ENCODE data around the gene MOCS2.
"Not testable (repeated sequence)": the region's sequence is repeated elsewhere in the genome, so short reads cannot be mapped to it uniquely, and the experiment has no call there.

The MOCS2 gene, protein sequence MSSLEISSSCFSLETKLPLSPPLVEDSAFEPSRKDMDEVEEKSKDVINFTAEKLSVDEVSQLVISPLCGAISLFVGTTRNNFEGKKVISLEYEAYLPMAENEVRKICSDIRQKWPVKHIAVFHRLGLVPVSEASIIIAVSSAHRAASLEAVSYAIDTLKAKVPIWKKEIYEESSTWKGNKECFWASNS

DNA sequence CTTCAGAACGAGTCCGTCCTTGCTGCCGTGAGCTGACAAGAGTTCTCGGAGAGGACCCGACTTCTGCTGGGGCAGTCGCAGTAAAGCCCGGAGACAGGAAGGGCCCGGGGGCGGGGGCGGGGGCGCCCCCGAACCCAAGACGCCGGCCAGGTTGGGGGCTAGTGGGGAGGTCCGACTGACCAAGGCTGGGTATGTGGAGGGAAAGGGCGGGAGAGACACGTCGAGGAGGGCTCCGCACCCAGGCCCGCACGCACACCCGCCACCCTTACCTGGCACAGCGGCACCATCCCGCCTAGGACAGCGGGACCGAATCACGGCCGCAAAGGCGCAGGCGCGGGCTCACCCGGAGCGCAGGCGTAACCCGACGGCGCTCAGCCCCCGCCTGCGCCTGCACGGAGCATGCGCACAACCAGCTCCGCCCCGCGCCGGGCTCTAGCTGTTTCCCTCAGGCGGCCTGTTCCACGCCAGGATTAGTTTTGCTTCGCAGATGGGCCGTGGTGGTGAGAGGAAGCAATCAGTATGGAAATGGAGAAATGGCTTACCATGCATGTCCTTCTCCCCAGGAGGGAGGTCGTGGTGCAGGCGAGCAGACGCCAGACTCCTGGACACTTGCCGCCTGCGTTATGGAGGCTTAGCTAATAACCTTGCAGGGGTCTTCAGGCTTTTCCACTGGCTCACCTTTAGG is at the start of gene MOCS2:
TSS of gene MOCS2 (minus strand) at position 315 of the 685 bp plus-strand sequence. CDS start 2,583 bp downstream, outside the sequence.
- DNase-seq (ENCODE audit: low spot score), result peak; percentile 97

DNA sequence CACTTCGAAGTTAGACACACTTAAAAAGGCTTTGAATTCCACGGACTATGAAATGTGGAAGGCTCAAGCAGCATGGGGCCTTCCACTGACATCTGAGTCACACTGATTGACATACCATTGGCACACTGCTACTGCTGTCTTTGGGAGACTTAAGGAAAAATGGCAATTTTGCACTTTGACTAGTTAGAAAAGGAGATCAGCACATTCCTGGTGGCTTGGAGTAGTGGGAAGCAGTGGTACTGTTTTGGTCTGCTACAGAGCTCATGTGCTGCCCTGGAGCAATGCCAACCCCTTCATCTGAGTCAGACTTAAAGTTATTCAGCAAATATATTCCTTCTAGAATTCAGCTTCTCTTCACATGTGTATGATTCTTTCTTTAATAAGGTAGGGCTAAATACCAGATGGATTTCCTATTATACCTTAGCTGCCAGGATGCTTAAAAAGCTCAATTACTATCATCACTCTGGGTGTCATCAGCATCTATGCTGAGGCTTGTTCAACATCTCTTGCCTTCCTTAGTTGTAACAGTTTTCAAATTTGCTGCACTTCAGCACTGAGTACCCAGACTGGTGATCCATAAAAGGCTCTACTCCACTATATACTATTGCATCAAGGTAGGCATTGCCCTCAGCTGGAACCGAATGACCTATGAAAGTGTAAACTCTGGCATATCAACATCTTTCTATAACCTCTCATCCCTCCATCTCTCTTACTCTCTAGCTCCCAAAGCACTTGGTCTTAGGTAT is 42.3 kb upstream of the MOCS2 start:
- DNase-seq (ENCODE audit: low spot score), result peak; percentile 24

DNA sequence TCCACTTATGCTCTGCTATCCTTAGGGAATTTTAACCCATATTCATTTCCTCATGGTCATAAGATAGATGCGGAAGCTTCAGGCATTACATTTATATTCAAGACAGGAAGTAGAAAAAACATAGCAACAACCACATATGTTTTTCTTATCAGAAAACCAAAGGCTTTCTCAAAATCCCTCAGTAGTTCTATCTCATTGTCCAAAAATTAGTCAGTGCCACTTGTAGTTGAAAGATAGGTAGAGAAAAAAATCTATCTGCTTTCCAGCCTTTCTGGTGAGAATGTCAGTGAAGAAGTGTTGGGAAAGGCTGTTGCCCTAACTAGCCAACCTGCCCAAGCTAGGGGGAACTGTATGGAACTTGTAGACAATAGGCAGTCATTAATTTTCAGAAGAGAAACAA is 23.5 kb upstream of the MOCS2 start:
- no peak for DNase-seq (ENCODE audit: low spot score)

DNA sequence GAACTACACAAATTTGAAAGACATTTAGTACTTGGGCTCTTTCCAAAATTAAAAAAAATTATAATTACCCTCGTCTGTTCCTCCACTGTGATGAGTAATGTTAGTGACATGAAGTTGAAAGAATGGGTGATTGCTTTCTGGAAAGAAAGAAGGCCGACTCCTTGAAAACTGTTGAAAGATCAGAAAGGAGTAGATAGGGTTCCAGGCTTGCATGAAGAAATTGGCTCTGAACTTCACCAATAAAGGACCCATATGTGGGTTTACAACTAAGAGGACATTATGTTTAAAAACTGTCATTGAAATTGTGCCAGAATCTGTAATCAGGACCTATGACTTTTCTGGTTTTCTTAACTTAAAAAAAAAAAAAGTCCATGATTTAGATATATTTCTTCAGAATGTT is 20.7 kb upstream of the MOCS2 start:
- peak; percentile 50 for DNase-seq (ENCODE audit: low spot score)

DNA sequence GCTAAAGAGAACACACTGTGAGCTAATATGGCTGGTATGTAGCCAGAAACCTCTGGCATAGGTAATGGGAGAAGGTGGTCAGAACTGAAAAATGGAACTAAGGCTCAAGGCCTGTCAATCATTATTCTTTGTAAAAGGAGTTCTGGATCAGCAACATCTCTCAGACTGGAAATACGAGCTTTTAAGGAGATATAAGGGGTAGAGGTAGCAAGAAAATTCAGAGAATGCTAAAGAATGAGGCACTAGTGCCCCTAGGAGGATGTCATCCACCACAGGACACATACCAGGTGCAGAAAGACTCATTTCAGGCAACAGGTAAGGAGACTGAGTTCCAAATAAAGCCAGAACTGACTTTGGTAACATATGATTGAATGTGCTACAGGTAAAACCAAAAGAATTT is 18.9 kb upstream of the MOCS2 start:
- DNase-seq (ENCODE audit: low spot score), result no peak

DNA sequence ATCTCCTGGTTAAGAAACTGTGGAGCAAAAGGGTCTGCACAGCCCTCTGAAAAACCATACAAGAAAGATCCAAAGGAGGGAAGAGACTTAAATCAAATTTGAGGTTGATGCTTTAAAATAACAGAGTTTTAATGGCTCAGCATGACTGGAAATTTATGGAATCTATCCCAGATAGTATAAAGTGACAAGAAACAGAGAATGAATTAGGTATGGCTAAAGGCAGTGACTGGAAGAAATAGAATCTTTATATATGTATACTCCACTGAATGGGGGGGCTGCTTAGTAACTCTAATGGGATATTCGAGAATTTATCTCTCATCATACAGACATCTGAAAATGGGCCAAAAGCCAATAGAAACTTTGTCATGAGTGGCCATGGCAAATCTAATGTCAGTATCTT is 17.6 kb upstream of the MOCS2 start:
- DNase-seq (ENCODE audit: low spot score), result no peak

DNA sequence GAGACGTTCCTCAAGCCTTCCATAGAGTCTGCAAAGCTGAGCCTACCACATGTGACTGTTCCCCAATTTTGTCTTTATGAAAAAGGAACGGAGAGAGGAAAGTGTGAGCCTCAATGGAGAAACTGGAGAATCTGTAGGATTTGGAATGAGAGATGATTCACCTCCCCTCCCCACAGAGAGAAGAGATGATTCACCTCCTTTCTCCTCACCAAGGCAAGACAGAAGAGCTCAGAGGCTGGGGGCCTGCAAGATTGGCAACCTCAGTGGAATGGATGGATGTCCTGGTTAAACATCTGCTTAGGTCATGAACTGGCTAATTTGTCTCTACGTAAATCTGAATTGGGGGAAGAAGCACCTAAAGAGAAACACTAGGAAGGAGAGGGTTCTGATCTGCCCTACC is 17.0 kb upstream of the MOCS2 start:
- DNase-seq (ENCODE audit: low spot score), result peak; percentile 45

DNA sequence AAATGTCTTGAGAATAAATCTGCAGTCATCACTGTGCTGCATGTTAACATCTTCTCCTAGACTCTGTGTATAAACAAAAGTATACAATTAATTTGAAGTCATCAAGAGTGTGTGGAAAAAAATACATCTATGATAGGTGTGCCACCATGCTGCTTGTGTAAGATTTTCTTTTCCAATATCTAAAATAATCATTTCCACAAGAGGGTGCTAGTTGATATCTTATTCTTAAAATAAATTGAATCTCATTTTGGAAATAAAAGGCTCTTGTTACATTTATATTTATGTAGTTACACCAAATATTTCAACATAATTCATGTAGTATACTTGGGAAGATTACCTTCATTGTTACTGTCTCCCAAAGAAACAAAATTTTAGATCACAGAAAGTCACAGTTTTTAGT is 14.1 kb upstream of the MOCS2 start:
- no peak for DNase-seq (ENCODE audit: low spot score)

DNA sequence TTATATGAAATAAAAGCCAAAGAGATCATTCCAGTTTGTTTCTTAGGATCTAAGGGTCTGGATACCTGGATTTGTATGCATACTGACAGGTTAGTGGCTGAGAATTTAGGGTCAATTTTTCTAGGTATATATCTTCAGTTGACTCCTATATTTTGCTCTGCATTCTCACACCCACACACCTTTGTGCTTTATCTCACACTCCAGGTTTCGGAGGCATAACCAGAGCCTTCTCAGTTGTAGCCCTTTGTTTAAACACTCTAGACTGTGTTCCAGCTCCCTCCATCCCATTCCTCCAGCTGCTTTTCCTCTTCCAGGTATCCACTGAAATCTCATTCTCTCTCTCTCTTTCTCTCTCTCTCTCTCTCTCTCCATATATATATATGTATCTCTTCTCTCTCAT is 10.6 kb upstream of the MOCS2 start:
- DNase-seq (ENCODE audit: low spot score), result no peak

DNA sequence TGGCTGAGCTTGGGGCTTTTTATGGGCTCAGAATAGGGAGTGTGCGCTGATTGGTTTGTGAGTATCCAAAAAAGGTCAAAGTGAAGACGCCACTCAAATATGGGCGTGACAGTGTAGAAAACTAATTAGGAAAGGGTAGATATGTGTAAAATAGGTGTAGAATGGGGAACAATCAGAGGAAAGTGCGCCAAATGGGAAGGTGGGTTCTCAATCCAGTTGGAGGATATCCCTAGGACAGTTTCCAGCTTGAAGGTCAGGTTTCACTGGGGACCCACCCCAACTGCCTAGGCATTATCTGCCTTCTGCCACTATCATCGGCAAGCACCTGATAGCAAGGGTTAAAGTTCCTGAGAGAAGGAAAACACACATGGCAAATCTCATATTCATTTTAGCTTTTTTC is 9.3 kb upstream of the MOCS2 start:
- DNase-seq (ENCODE audit: low spot score), result no peak

DNA sequence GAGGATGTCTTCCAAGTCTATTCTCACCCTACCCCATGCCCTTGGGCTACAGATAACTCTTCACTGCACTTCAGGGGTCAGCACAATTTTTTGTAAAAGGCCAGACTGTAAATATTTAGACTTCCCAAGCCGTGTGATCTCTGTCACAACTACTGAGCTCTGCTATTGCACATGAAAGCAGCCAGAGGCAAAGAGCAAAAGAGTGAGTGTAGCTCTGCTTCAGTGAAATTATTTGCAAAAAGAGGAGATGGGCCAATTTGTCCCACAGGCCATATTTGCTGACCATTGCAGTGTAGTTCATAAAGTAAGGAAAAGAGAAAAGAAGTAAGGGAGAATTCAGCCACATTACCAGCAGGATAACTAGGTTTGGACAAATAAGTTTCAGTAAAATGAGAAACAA is 7.0 kb upstream of the MOCS2 start:
- no peak for DNase-seq (ENCODE audit: low spot score)

DNA sequence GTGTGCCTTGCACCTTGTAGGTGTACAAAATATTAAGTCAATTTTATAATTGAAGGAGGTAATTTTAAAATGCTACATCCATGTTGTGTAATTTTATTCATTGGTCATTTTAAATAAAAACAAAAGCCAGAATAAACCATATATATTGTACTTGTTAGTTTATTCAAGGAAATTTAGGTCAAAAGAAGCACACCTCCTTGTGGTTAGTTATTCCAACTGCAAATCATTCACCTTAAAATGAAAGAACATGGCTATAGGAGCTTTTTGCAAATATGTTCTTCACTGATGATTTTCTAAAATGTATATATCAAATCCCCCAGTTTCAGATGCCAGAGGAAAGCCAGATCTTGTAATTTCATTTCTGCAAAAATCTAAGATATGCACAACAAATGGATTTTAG is 5.4 kb upstream of the MOCS2 start:
- DNase-seq (ENCODE audit: low spot score), result no peak

DNA sequence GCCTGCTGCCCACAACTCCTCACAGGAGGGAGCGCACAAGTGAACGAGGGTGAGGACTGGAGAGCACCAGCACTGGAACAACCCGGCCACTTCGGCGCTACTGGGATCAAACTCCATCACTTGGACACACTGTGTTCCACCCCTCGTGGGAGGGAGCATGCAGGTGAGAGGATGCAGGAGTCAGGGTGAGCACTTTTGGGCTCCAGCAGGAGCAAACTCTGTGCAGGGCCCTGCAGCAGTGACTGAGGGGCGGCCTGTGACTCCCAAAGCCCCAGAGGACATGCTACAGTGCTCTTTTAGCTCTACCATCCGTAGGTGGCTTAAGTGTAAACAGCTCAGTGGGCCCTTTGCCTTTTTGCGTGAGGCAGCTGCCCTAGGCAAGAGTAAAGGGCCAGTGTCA is 4.4 kb upstream of the MOCS2 start:
- no peak for DNase-seq (ENCODE audit: low spot score)

DNA sequence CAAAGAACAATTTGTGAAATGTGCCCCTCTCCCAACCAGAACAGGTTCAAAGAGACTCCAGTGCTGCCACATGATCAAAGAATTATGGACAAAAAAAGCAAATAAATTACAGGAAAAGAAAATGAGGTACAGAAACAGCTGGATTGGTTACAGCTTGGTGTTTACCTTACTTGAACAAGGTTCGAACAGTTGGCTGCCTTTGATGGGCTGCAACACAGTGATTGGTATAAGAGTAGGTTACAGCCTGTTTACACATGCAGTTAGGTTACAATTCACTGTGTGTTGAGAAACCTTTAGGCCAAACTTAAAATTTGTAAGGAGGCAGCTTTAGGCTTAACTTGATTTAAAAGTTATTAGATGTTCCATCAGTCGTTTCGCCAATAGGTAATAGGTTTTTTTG is 3.4 kb upstream of the MOCS2 start:
- no peak for DNase-seq (ENCODE audit: low spot score)

DNA sequence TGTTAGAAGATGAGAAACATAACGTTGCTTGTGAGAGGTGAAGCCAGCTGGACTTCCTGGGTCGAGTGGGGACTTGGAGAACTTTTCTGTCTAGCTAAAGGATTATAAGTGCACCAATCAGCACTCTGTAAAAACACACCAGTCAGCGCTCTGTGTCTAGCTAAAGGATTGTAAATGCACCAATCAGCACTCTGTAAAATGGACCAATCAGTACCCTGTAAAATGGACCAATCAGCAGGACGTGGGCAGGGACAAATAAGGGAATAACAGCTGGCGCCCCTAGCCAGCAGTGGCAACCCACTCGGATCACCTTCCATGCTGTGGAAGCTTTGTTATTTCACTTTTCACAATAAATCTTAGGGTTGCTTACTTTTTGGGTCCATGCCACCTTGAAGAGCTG is 2.8 kb upstream of the MOCS2 start:
- DNase-seq (ENCODE audit: low spot score), result not testable (repeated sequence)

DNA sequence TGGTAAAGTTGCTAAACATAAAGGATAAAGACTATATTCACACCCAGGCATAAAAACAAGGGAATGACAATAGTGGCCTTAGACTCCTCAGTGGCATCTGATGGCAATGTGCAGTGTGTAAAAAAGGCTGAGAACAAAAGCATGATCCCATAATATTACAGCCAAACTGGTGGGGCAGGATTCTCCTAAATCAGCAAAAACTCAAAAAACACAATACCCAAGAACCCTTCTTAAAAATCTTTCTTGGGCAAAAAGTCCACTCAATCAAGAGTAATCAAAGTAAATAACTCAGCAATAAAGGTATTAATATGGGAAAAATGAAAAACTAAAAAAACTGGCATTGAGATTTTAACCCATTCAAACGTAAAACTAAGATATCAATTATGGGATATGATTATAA is 1.6 kb upstream of the MOCS2 start:
- no peak for DNase-seq (ENCODE audit: low spot score)

DNA sequence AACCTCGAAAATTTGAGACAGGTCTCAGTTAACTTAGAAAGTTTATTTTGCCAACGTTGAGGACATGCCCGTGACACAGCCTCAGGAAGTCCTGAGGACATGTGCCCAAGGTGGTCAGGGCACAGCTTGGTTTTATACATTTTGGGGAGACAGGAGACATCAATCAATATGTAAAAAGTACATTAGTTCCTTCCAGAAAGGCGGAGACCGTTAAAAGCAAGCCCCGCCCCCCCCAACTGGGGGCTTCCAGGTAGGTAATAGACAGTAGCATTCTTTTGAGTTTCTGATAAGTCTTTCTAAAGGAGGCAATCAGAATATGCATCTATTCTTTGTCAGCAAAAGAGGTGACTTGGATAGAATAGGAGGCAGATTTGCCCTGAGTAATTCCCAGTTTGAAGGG is 599 bp upstream of the MOCS2 start:
- no peak for DNase-seq (ENCODE audit: low spot score)

DNA sequence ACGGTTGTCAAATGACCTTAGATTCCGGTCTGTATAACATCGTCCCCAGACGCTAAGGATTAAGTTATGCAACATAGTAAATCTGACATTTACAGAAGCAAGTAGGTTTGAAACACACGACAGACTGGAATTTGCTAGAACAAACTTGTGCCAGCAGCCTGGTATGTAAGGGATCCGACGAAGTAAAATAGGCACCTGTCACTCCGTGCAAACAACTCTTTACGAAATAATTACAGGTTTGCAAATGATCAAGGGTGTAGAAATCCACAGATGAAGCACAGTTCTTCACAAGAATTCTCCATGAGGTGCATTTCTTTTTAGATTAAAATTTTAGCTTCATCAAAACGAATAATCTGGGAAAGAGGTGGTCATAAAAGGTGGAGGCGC is 508 bp downstream of the MOCS2 start:
- DNase-seq (ENCODE audit: low spot score), result no peak

DNA sequence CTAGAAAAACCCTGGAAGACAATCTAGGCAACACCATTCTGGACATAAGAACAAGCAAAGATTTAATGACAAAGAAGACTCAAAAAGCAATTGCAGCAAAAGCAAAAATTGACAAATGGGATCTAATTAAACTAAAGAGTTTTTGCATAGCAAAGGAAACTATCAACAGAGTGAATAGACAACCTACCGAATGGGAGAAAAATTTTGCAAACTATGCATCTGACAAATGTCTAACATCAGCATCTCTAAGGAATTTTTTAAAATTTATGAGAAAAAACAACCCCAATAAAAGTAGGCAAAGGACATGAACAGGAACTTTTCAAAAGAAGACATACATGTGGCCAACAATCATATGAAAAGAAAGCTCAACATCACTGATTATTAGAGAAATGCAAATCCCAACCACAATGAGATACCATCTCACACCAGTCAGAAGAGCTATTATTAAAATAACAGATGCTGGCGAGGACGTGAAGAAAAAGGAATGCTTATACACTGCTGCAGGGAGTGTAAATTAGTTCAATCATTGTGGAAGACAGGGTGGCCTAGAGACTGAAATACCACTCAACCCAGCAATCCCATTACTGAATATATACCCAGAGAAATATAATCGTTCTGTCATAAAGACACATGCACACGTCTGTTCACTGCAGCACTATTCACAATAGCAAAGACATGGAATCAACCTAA is 3.8 kb downstream of the MOCS2 start:
- no peak for DNase-seq (ENCODE audit: low spot score)

DNA sequence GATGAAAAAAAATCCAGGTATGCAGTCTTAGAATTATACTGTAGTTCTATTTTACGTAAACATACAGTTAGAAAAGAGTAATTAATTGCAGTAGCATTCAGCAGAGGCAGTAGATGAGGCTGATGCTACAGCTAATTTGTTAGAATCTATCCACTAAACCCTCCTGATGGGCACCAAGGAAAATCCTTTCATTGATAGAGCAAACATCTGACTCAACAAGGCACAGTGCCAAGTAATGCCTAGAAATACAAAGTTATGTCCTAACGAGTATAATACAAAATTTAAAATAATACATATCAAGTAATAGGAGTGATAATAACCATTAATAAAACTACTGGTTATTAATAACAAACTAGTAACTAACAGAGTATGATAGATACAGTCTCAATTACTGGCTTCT is 9.0 kb downstream of the MOCS2 start:
- no peak for DNase-seq (ENCODE audit: low spot score)

DNA sequence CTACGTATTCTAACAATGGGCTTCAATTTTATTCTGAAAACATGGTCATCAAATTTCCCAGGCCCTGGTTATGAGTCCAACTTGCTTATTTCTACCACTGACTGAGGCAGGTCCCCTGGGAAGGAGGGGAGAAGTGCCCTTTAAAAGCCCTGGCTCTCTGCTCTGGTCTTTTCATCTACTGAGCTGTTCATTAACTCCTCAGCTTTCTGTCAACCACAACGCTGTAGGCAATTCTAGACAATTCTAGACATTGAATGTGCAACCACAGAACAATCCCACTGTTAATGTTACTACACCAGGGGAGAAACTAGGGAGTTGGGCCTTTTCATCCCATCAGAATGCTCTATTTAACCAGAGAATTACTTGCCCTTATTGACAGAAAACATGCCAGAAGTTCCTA is 10.0 kb downstream of the MOCS2 start:
- no peak for DNase-seq (ENCODE audit: low spot score)

DNA sequence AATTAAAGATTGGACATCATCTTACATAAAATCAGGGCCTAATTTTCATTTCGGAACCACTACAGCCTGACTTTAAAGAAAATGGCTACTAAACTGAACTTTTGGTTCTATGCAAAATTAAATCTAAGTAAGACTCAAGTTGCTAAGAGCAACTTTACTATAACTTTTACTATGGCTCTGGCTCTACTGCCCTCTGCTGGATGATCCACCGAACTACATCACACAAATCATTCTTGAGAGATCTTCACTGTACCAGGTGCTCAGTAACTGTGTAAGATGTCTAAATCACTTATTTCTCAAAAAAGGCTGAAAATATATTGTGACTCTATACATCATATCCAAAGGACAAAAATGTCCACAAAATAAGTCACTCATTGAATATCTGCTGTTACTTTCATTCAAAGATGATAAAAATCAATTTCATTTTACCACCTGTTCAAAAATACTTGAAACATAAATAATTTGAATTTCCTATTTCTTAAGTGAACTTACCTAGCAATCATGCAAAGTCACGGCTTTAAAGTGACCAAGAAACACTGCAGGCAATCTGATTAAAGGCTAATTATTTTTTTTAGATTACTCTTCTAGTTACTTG is 13.5 kb downstream of the MOCS2 start:
- no peak for DNase-seq (ENCODE audit: low spot score)

DNA sequence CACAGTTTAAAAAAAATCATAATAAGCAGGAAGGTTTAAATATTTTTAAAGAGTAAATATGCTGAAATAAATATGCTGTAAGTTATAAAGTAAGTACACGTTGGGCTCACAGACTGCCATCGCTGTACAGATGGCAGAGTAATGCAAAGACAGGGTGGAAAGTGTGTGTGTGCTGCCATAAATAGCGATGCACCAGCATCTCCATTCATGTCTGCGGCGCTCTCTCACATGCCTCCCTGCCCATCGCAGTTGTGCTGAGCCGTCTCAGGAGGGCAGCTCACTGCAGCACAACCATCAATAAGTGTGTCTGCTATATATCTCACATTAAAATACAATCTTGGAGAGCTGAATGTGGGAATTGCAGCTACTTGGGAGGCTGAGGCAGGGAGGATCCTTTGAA is 14.3 kb downstream of the MOCS2 start:
- no peak for DNase-seq (ENCODE audit: low spot score)
